ENCODE measurements around the gene KDM1A.

Gene KDM1A

DNA sequence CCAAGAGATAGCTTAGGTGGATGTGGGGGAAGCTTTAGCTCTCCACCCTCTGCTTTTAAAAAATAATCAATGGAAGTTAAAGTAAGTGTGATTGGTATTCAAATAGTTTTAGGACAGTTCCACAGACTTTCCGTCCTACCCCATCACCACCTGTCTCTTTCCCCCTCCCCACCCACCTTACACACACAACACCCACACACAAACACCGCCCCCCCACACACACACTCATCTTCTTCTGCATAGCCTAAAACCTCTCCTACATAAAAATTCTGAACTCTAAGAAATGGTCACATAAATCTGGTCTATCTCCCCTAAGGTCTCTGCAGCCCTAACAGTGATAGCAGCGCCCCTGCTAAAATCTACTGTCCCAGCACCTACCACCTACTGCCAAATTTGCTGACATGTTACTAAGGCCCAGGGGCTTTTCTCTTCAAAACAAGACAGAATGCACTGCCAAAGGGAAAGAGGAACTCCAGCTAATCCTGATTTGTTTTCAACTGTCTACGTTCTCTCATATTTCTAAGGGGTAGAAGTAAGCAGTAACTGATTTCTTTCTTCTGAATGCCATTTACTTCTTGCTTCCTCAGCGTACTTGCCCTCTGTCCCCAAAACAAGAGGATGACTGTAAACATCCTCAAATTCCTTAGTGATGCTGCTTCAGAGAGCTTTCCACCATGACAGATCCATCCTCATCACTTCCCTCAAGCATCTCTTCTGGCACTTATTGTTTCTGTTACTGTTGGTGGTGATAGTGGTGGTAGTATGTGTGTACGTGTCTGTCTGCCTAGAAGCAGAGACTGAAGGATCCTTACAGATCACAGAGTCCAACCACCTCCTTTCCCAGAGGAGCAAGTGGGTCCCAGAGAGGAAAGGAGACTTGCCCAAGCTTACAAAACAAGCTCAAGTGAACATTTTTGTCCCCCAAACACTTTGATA, 92.6 kb downstream of the KDM1A start:
- peaks cover 13% of the 10 kb centered on the region for H3K4me1 ChIP-seq (ENCODE audit: insufficient read depth, low read length)
- no peak overlapping the region for H2AFZ ChIP-seq (ENCODE audit: low read depth, low read length)
- no peak overlapping the region for H3K4me3 ChIP-seq (ENCODE audit: low read length)
- H3K27me3 ChIP-seq (ENCODE audit: insufficient read depth, low read length), result no peaks in the 10 kb centered on the region
- H3K36me3 ChIP-seq (ENCODE audit: insufficient read depth, low read length), result peaks cover 18% of the 10 kb centered on the region
- H3K9me3 ChIP-seq (ENCODE audit: low read length), result no peaks in the 10 kb centered on the region

DNA sequence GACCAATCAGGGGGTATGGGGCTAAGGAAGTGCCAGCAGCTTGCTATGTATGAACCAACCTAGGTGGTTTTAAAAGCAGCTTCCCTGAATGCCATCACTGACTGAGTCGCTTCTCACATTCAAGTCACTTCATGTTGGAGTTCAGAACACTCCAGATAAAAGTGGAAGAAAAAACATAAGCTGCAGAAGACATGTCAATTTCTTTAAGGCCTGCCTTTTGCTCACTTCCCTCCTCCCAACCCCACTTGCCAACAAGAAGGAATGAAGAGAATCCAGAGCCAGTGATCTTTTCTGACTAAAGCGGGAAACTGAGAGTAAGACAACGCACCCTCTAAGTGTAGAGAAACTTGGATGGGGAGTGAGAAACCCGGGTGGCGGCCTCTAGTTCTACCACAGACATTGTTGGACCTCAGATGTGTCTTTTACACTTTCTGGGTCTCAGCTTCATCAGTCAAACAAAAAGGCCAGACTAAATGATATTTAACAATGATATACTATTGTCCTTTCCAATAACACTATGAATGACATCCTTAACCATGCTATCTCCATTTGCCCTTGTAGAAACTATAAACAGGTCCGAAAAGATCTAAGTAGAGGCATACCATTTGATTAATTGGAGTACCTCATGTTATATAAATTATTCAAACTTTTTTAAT, 95.3 kb downstream of the KDM1A start:
- no peak overlapping the region for H2AFZ ChIP-seq (ENCODE audit: low read depth, low read length)
- no peak overlapping the region for H3K4me3 ChIP-seq (ENCODE audit: low read length)
- peaks cover 20% of the 10 kb centered on the region for H3K4me1 ChIP-seq (ENCODE audit: insufficient read depth, low read length)
- no peaks in the 10 kb centered on the region for H3K36me3 ChIP-seq (ENCODE audit: insufficient read depth, low read length)
- H3K9me3 ChIP-seq (ENCODE audit: low read length), result no peaks in the 10 kb centered on the region
- H3K27me3 ChIP-seq (ENCODE audit: insufficient read depth, low read length), result no peaks in the 10 kb centered on the region

DNA sequence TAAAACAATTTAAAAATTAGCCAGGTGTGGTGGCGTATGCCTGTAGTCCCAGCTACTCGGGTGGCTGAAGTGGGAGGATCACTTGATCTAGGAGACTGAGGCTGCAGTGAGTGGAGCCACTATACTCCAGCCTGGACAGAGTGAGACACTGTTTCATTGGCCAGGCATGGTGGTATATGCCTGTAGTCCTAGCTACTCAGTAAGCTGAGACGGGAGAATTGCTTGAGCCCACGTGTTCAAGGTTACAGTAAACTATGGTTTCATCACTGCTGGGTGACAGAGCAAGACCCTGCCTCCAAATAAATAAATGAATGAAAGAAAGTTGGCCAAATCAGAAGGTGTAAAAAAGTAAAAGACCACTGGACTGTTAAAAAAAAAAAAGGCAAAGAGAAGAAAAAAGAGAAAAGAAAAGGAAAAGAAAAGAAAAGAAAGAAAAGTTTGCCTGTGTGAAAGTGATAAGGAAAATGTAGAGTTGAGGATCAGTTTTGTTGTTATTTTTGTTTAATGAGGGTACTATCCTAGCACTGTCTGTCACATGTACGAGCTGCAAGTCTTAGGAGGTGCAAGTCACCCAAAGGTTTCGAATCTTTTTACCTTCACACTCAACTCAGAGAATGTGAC, 97.1 kb downstream of the KDM1A start:
- no peak overlapping the region for H2AFZ ChIP-seq (ENCODE audit: low read depth, low read length)
- H3K4me1 ChIP-seq (ENCODE audit: insufficient read depth, low read length), result peaks cover 20% of the 10 kb centered on the region
- H3K9me3 ChIP-seq (ENCODE audit: low read length), result no peaks in the 10 kb centered on the region
- H3K4me3 ChIP-seq (ENCODE audit: low read length), result no peak overlapping the region
- H3K27me3 ChIP-seq (ENCODE audit: insufficient read depth, low read length), result no peaks in the 10 kb centered on the region
- no peaks in the 10 kb centered on the region for H3K36me3 ChIP-seq (ENCODE audit: insufficient read depth, low read length)

DNA sequence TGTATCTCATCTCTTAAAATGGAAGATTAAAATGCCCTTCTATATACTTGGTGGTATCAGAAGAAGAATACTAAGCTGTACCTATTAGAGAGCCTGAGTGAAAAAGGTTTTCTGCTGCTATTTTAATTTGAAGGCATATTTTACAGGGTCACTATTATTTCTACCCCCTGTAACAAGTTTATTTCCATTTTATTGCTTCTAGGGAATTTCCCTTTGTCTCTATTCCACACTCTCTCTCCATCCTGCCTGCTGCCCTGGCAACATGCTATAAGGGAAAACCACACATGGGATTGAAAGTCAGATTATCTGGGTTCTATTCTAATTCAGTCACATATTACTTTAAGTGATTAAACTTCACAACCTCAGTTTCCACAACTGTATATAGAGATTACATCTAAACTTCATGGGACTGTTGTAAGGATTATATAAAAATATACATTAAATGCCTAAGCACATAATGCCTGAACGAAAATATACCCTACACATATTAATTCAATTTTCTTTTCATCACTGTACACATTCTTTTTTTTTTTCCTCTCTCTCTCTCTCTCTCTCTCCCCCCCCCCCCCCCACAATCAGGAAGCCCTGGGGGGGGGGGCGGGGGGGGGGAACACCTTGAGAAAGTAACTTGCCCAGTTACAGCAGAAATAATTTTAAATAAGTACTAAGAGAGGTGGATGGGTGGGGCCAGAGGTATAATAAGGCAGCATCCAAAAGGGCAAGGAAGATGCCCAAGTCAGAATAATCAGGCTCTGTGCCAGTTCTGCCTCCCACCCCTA, 97.8 kb downstream of the KDM1A start:
- no peaks in the 10 kb centered on the region for H3K36me3 ChIP-seq (ENCODE audit: insufficient read depth, low read length)
- no peak overlapping the region for H3K4me3 ChIP-seq (ENCODE audit: low read length)
- H2AFZ ChIP-seq (ENCODE audit: low read depth, low read length), result no peak overlapping the region
- H3K27me3 ChIP-seq (ENCODE audit: insufficient read depth, low read length), result no peaks in the 10 kb centered on the region
- H3K4me1 ChIP-seq (ENCODE audit: insufficient read depth, low read length), result peaks cover 20% of the 10 kb centered on the region
- no peaks in the 10 kb centered on the region for H3K9me3 ChIP-seq (ENCODE audit: low read length)

- Histone ChIP-seq H3K4me1 (ENCODE audit: insufficient read depth, low read length) (peaks cover 20% of the 10 kb centered on the region), H3K9me3 (ENCODE audit: low read length) (no peaks in the 10 kb centered on the region), H2AFZ (ENCODE audit: low read depth, low read length) (no peak overlapping the region), H3K36me3 (ENCODE audit: insufficient read depth, low read length) (no peaks in the 10 kb centered on the region), H3K27me3 (ENCODE audit: insufficient read depth, low read length) (no peaks in the 10 kb centered on the region), H3K4me3 (ENCODE audit: low read length) (no peak overlapping the region)
Observed at GRCh38 chr1:23118407-23118806, 99.1 kb downstream of the KDM1A start.

GRCh38 chr1:23118957-23119792, 99.9 kb downstream of the KDM1A start:
- H3K4me3 ChIP-seq (ENCODE audit: low read length), result no peak overlapping the region
- H3K4me1 ChIP-seq (ENCODE audit: insufficient read depth, low read length), result peaks cover 19% of the 10 kb centered on the region
- no peak overlapping the region for H2AFZ ChIP-seq (ENCODE audit: low read depth, low read length)
- no peaks in the 10 kb centered on the region for H3K36me3 ChIP-seq (ENCODE audit: insufficient read depth, low read length)
- H3K9me3 ChIP-seq (ENCODE audit: low read length), result no peaks in the 10 kb centered on the region
- no peaks in the 10 kb centered on the region for H3K27me3 ChIP-seq (ENCODE audit: insufficient read depth, low read length)

DNA sequence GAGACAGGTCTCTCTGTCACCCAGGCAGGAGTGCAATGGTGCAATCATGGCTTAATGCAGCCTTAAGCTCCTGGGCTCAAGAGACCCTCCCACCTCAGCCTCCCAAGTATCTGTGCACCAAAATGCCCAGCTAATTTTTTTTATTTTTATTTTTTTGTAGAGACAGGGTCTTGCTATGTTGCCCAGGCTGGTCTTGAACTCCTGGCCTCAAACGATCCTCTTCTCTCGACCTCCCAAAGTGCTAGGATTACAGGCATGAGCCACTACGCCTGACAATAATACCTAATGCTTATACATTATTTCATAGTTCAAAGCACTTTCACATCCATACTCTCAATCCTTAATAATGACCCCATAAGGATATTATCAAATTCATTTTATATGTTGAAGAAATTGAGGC, 101.1 kb downstream of the KDM1A start:
- Histone ChIP-seq H2AFZ (ENCODE audit: low read depth, low read length) (no peak overlapping the region), H3K4me3 (ENCODE audit: low read length) (no peak overlapping the region), H3K4me1 (ENCODE audit: insufficient read depth, low read length) (peaks cover 12% of the 10 kb centered on the region), H3K36me3 (ENCODE audit: insufficient read depth, low read length) (no peaks in the 10 kb centered on the region), H3K9me3 (ENCODE audit: low read length) (no peaks in the 10 kb centered on the region), H3K27me3 (ENCODE audit: insufficient read depth, low read length) (no peaks in the 10 kb centered on the region)

DNA sequence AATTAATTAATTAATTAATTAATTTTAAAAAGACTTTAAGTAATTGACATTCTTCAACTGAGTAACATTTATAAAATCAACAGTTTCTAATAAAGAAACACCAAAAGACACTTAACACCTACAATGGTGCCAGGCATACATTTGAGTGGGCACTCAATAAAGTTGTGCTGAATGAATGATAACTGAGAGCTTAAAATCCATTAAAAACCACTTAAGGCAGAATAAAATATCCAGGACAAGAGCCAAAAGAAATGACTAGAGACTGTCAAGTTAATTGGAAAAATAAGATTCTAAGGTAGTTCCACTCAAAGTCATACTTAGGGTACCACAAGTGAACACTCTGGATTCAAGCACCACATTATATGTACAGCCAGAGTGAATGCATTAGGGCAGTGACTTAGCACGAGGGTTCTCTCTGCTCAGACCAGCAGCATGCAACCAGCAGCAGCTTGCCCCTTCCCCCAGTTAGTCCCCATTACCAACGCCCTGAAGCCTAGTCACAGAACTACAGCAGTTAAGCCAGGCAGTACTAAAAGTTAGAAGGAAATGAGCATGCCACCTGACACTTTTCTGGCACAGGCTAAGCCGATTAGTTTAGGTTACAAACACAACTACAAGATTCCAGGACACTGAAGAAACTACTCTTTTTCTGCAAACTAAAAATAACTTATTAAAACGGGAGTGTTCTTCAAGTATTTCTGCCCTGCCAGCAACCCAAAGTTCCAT, 102.9 kb downstream of the KDM1A start:
- peaks cover 4% of the 10 kb centered on the region for H3K4me1 ChIP-seq (ENCODE audit: insufficient read depth, low read length)
- H3K9me3 ChIP-seq (ENCODE audit: low read length), result no peaks in the 10 kb centered on the region
- H2AFZ ChIP-seq (ENCODE audit: low read depth, low read length), result no peak overlapping the region
- no peaks in the 10 kb centered on the region for H3K27me3 ChIP-seq (ENCODE audit: insufficient read depth, low read length)
- no peak overlapping the region for H3K4me3 ChIP-seq (ENCODE audit: low read length)
- no peaks in the 10 kb centered on the region for H3K36me3 ChIP-seq (ENCODE audit: insufficient read depth, low read length)

GRCh38 chr1:23122796-23123195, 103.5 kb downstream of the KDM1A start:
- Histone ChIP-seq H3K4me1 (ENCODE audit: insufficient read depth, low read length) (no peaks in the 10 kb centered on the region), H3K27me3 (ENCODE audit: insufficient read depth, low read length) (no peaks in the 10 kb centered on the region), H3K4me3 (ENCODE audit: low read length) (no peak overlapping the region), H3K36me3 (ENCODE audit: insufficient read depth, low read length) (no peaks in the 10 kb centered on the region), H3K9me3 (ENCODE audit: low read length) (no peaks in the 10 kb centered on the region), H2AFZ (ENCODE audit: low read depth, low read length) (no peak overlapping the region)

GRCh38 chr1:23123528-23123927, 104.3 kb downstream of the KDM1A start:
- Histone ChIP-seq H3K4me3 (ENCODE audit: low read length) (no peak overlapping the region), H3K4me1 (ENCODE audit: insufficient read depth, low read length) (no peaks in the 10 kb centered on the region), H3K27me3 (ENCODE audit: insufficient read depth, low read length) (no peaks in the 10 kb centered on the region), H2AFZ (ENCODE audit: low read depth, low read length) (no peak overlapping the region), H3K9me3 (ENCODE audit: low read length) (no peaks in the 10 kb centered on the region), H3K36me3 (ENCODE audit: insufficient read depth, low read length) (no peaks in the 10 kb centered on the region)

GRCh38 chr1:23124259-23125026, 105.2 kb downstream of the KDM1A start:
- H3K4me1 ChIP-seq (ENCODE audit: insufficient read depth, low read length), result no peaks in the 10 kb centered on the region
- H3K27me3 ChIP-seq (ENCODE audit: insufficient read depth, low read length), result no peaks in the 10 kb centered on the region
- no peaks in the 10 kb centered on the region for H3K36me3 ChIP-seq (ENCODE audit: insufficient read depth, low read length)
- H2AFZ ChIP-seq (ENCODE audit: low read depth, low read length), result no peak overlapping the region
- H3K9me3 ChIP-seq (ENCODE audit: low read length), result no peaks in the 10 kb centered on the region
- no peak overlapping the region for H3K4me3 ChIP-seq (ENCODE audit: low read length)
